WTC11 (cell line): Measurements from ENCODE around the gene PER3. TPM values are rescaled to one million over a fixed set of nuclear protein-coding genes. Genes with fewer than 3 reads are reported as not detected.

Experiments used
- ATAC-seq: fragments of 200-7000 bp; cut with Tn5 transposase; 2 replicates; pipeline ENCODE4 v1.10.0; 2021; ENCODE audit warnings: mild to moderate bottlenecking, moderate library complexity
- CTCF ChIA-PET: fragments of 300-600 bp; sonication (Branson Sonifier 250); formaldehyde crosslinking; loops from one replicate; lab custom pipeline; 2021; ENCODE audit warnings: antibody characterized with exemption; lab: Charles Lee
- POLR2A ChIA-PET: fragments of 350-600 bp; sonication (Branson Sonifier 250); formaldehyde crosslinking; loops from one replicate; lab custom pipeline; 2021; ENCODE audit warnings: antibody characterized with exemption; lab: Charles Lee
- DNase-seq: peaks from one replicate; pipeline ENCODE4 v3.0.0; 2021; ENCODE audit warnings: low spot score
- H3K27ac Mint-ChIP-seq: 2 replicates; pipeline ENCODE4 v1.8.0; 2021; ENCODE audit warnings: mixed read lengths
- H3K27me3 Mint-ChIP-seq: 2 replicates; pipeline ENCODE4 v1.8.0; 2021; ENCODE audit warnings: low read depth, mild to moderate bottlenecking, moderate library complexity, mixed read lengths
- H3K36me3 Mint-ChIP-seq: 2 replicates; pipeline ENCODE4 v1.8.0; 2021; ENCODE audit warnings: mixed read lengths
- H3K4me1 Mint-ChIP-seq: 2 replicates; pipeline ENCODE4 v1.8.0; 2022; ENCODE audit warnings: mixed read lengths
- H3K4me3 Mint-ChIP-seq: 2 replicates; pipeline ENCODE4 v1.8.0; 2021; ENCODE audit warnings: mild to moderate bottlenecking, moderate library complexity, mixed read lengths
- H3K9me3 Mint-ChIP-seq: 2 replicates; pipeline ENCODE4 v1.8.0; 2021; ENCODE audit warnings: mixed read lengths
- ARID4B ChIP-seq: sonication (generic); formaldehyde crosslinking; IDR thresholded peaks from 2 replicates; pipeline ENCODE4 v1.8.0; 2023; ENCODE audit warnings: missing genetic modification reagents, mild to moderate bottlenecking, borderline replicate concordance
- ATF1 ChIP-seq: sonication (generic); formaldehyde crosslinking; IDR thresholded peaks from 2 replicates; pipeline ENCODE4 v1.8.1; 2023; ENCODE audit warnings: mild to moderate bottlenecking, moderate library complexity, missing genetic modification reagents
- ATF2 ChIP-seq: sonication (generic); formaldehyde crosslinking; IDR thresholded peaks from 2 replicates; pipeline ENCODE4 v1.8.1; 2022; ENCODE audit warnings: low read depth, missing genetic modification reagents, borderline replicate concordance
- CBFB ChIP-seq: sonication (generic); formaldehyde crosslinking; IDR thresholded peaks from 2 replicates; pipeline ENCODE4 v1.8.1; 2022; ENCODE audit warnings: mild to moderate bottlenecking, low read depth, missing genetic modification reagents
- CREM ChIP-seq: sonication (generic); formaldehyde crosslinking; IDR thresholded peaks from 2 replicates; pipeline ENCODE4 v1.8.1; 2022; ENCODE audit warnings: mild to moderate bottlenecking, missing genetic modification reagents, moderate library complexity
- CTCF ChIP-seq: fragments of 200-600 bp; IDR thresholded peaks from 2 replicates; pipeline ENCODE4 v1.8.0; 2022; ENCODE audit warnings: antibody characterized with exemption
- GABPB1 ChIP-seq: sonication (generic); formaldehyde crosslinking; IDR thresholded peaks from 2 replicates; pipeline ENCODE4 v1.8.1; 2023; ENCODE audit warnings: mild to moderate bottlenecking, missing genetic modification reagents
- GTF2I ChIP-seq: fragments of 250-450 bp; sonication (Bioruptor Pico); conservative IDR thresholded peaks from 2 replicates; pipeline ENCODE4 v1.4.0; 2021; ENCODE audit warnings: mild to moderate bottlenecking
- HMGA2 ChIP-seq: fragments of 250-450 bp; sonication (Bioruptor Pico); IDR thresholded peaks from 2 replicates; pipeline ENCODE4 v1.4.0; 2021; ENCODE audit warnings: mild to moderate bottlenecking, moderate library complexity
- IRF1 ChIP-seq: sonication (generic); formaldehyde crosslinking; IDR thresholded peaks from 2 replicates; pipeline ENCODE4 v1.8.0; 2023; ENCODE audit warnings: missing genetic modification reagents
- IRF2 ChIP-seq: sonication (generic); formaldehyde crosslinking; IDR thresholded peaks from 2 replicates; pipeline ENCODE4 v1.8.0; 2022; ENCODE audit warnings: low read depth, missing genetic modification reagents, borderline replicate concordance
- JAZF1 ChIP-seq: fragments of 250-450 bp; sonication (Bioruptor Pico); IDR thresholded peaks from 2 replicates; pipeline ENCODE4 v1.9.0; 2021; ENCODE audit warnings: moderate library complexity, mild to moderate bottlenecking, inconsistent platforms
- JUN ChIP-seq: sonication (generic); formaldehyde crosslinking; IDR thresholded peaks from 2 replicates; pipeline ENCODE4 v1.8.0; 2023; ENCODE audit warnings: mild to moderate bottlenecking, missing genetic modification reagents
- MLX ChIP-seq: sonication (generic); formaldehyde crosslinking; IDR thresholded peaks from 2 replicates; pipeline ENCODE4 v1.8.1; 2023; ENCODE audit warnings: mild to moderate bottlenecking, missing genetic modification reagents, moderate library complexity
- MXD4 ChIP-seq: fragments of 250-450 bp; sonication (Bioruptor Pico); IDR thresholded peaks from 2 replicates; pipeline ENCODE4 v1.8.0; 2021; ENCODE audit warnings: mild to moderate bottlenecking, moderate library complexity, borderline replicate concordance
- NFYB ChIP-seq: sonication (generic); formaldehyde crosslinking; conservative IDR thresholded peaks from 2 replicates; pipeline ENCODE4 v1.8.0; 2022; ENCODE audit warnings: low read depth, missing genetic modification reagents
- NR3C1 ChIP-seq: sonication (generic); formaldehyde crosslinking; conservative IDR thresholded peaks from 2 replicates; pipeline ENCODE4 v1.8.1; 2023; ENCODE audit warnings: low read depth, mild to moderate bottlenecking, missing genetic modification reagents
- OVOL2 ChIP-seq: fragments of 250-450 bp; sonication (Bioruptor Pico); IDR thresholded peaks from 2 replicates; pipeline ENCODE4 v1.9.0; 2021; ENCODE audit warnings: mild to moderate bottlenecking, borderline replicate concordance
- TP53 ChIP-seq: sonication (generic); formaldehyde crosslinking; IDR thresholded peaks from 2 replicates; pipeline ENCODE4 v1.8.1; 2023; ENCODE audit warnings: mild to moderate bottlenecking, missing genetic modification reagents
- ZNF396 ChIP-seq: fragments of 250-450 bp; sonication (Bioruptor Pico); IDR thresholded peaks from 2 replicates; pipeline ENCODE4 v1.8.0; 2021; ENCODE audit warnings: mild to moderate bottlenecking, moderate library complexity, borderline replicate concordance
- ZNF532 ChIP-seq: fragments of 250-450 bp; sonication (Bioruptor Pico); IDR thresholded peaks from 2 replicates; pipeline ENCODE4 v1.9.0; 2021; ENCODE audit warnings: mild to moderate bottlenecking, borderline replicate concordance
- total RNA-seq: library from RNA; stranded (reverse); gene quantifications from 3 replicates; pipeline ENCODE4 v1.2.3, GENCODE V29; 2021

PER3 gene
- total RNA-seq, 1 experiment from 2014 or later = 8.5 TPM

GRCh38 chr1:7755448-7755847 is 28.6 kb upstream of the PER3 start (continued):
- no peak for TF ChIP-seq CREM (CRISPR knock-in tag)
- no peak for TF ChIP-seq TP53
- TF ChIP-seq NR3C1 = no peak

- CTCF ChIA-PET = interaction anchor here (1.0 to 3.4 kb wide), 2 partner anchors 91 to 92 kb away, joined by 3 to 16 read pairs; no protein-coding TSS in a partner anchor
- POLR2A ChIA-PET = interaction anchor here (1.9 kb wide), 1 partner anchor 11 kb away, joined by 7 read pairs; the partner anchor contains the start of gene VAMP3
- H3K27me3 Mint-ChIP-seq = no peaks in the 10 kb centered on the region
Measured at GRCh38 chr1:7760245-7760644, 23.8 kb upstream of the PER3 start.

More at GRCh38 chr1:7760245-7760644, 23.8 kb upstream of the PER3 start:
- Mint-ChIP-seq H3K4me1 (peaks cover 9% of the 10 kb centered on the region), H3K27ac (no peak overlapping the region), H3K36me3 (no peaks in the 10 kb centered on the region), H3K4me3 (no peak overlapping the region), H3K9me3 (no peaks in the 10 kb centered on the region)
- no peak for ATAC-seq
- no peak for TF ChIP-seq GTF2I (CRISPR knock-in tag)
- no peak for TF ChIP-seq ATF1 (CRISPR knock-in tag)
- TF ChIP-seq ZNF396 (CRISPR knock-in tag) = no peak
- TF ChIP-seq NFYB (CRISPR knock-in tag) = no peak
- no peak for TF ChIP-seq JUN (CRISPR knock-in tag)
- no peak for TF ChIP-seq MLX
- TF ChIP-seq MXD4 (CRISPR knock-in tag) = no peak
- TF ChIP-seq IRF2 (CRISPR knock-in tag) = no peak
- no peak for TF ChIP-seq IRF1 (CRISPR knock-in tag)
- TF ChIP-seq JAZF1 (CRISPR knock-in tag) = no peak
- no peak for TF ChIP-seq ATF2
- no peak for TF ChIP-seq CBFB (CRISPR knock-in tag)
- no peak for TF ChIP-seq HMGA2 (CRISPR knock-in tag)
- TF ChIP-seq OVOL2 (CRISPR knock-in tag) = no peak
- TF ChIP-seq CTCF = no peak
- no peak for TF ChIP-seq GABPB1 (CRISPR knock-in tag)
- no peak for TF ChIP-seq ZNF532 (CRISPR knock-in tag)
- TF ChIP-seq ARID4B (CRISPR knock-in tag) = no peak
- DNase-seq = no peak
